ENCODE results near the gene AMN. TPM values are rescaled to one million over a fixed set of nuclear protein-coding genes. Genes with fewer than 3 reads are reported as not detected.

AMN gene
- total RNA-seq, 4 donors from 2014 or later = 0.11 to 0.32 TPM; not detected in 2

- no peaks in the 10 kb centered on the region for H3K9me3 ChIP-seq
- 96% methylated on average over 9 of the region's 9 CpGs for WGBS
- H3K4me3 ChIP-seq = no peak overlapping the region
- H3K36me3 ChIP-seq = peaks cover 86 to 98% (median 97%) of the 10 kb centered on the region in 4 donors
- no peaks in the 10 kb centered on the region for H3K27me3 ChIP-seq
- H3K4me1 ChIP-seq = no peaks in the 10 kb centered on the region
- no peak overlapping the region for H3K27ac ChIP-seq (replicated peaks in 1 of 4)
- DNase-seq (ENCODE audit: extremely low spot score) = no peak
- TF ChIP-seq CTCF (IDR thresholded peaks at IDR 0.05) (no peak), POLR2AphosphoS5 (IDR thresholded peaks at IDR 0.05) (no peak), POLR2A (IDR thresholded peaks at IDR 0.05; ENCODE audit: low read depth) (no peak), EP300 (IDR thresholded peaks at IDR 0.05) (no peak)
- intact Hi-C loops (cut with DNase I) = no loop called here
These were observed 48.9 kb downstream of the AMN start for GRCh38 chr14:102971314-102971713.

DNA sequence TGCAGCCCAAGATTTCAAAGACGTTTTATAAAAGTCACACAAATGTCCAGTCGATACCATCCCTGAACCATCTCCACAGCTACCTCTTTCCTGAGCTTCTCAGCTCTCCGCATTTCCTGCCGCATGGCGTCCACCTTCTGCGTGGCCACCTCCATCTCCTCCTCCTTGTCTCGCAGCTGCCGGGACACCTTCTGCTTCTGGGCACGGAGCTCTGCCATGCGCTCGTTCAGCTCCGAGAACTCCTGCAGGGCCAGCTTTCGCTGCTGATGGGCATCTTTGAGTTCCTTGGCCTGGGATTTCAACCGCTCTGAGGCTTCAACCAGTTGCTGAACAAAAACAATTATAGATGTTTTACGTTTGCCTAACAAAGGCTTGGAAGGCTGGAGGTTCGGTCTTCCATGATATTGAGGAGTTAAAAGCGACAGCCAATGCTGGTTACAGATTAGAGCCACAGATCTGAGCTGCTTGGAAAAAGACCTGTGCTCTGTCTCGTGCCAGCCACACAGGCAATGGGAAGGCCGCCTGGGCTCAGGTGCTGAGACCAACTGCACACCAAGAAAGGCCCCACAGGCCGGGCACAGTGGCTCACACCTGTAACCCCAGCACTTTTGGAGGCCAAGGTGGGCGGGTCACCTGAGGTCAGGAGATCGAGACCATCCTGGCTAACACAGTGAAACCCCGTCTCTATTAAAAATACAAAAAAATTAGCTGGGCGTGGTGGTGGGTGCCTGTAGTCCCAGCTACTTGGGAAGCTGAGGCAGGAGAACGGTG lies 49.6 kb downstream of the AMN start:
- intact Hi-C loops (cut with DNase I) = no loop called here
- DNase-seq (ENCODE audit: extremely low spot score) = no peak

GRCh38 chr14:102973706-102974285 lies 51.3 kb downstream of the AMN start:
- H3K27me3 ChIP-seq = no peaks in the 10 kb centered on the region
- TF ChIP-seq EP300 (IDR thresholded peaks at IDR 0.05) = no peak
- no peak for TF ChIP-seq CTCF (IDR thresholded peaks at IDR 0.05)
- TF ChIP-seq POLR2AphosphoS5 (IDR thresholded peaks at IDR 0.05) = no peak
- TF ChIP-seq POLR2A (IDR thresholded peaks at IDR 0.05; ENCODE audit: low read depth) = no peak
- H3K4me1 ChIP-seq = no peaks in the 10 kb centered on the region
- intact Hi-C loops (cut with DNase I) = no loop called here
- no peak overlapping the region for H3K4me3 ChIP-seq
- peaks cover 82 to 98% (median 97%) of the 10 kb centered on the region in 4 donors for H3K36me3 ChIP-seq
- no peak for DNase-seq (ENCODE audit: extremely low spot score)
- 78% methylated on average over 22 of the region's 22 CpGs for WGBS
- no peak overlapping the region for H3K27ac ChIP-seq (replicated peaks in 1 of 4)
- H3K9me3 ChIP-seq = no peaks in the 10 kb centered on the region

More for the DNA sequence above, 49.6 kb downstream of the AMN start:
- H3K9me3 ChIP-seq = no peaks in the 10 kb centered on the region
- H3K4me3 ChIP-seq = no peak overlapping the region
- no peak overlapping the region for H3K27ac ChIP-seq (replicated peaks in 1 of 4)
- H3K4me1 ChIP-seq = no peaks in the 10 kb centered on the region
- 90% methylated on average over 25 of the region's 25 CpGs for WGBS
- peaks cover 84 to 98% (median 97%) of the 10 kb centered on the region in 4 donors for H3K36me3 ChIP-seq
- TF ChIP-seq POLR2A (IDR thresholded peaks at IDR 0.05; ENCODE audit: low read depth) = no peak
- TF ChIP-seq CTCF (IDR thresholded peaks at IDR 0.05) = no peak
- no peak for TF ChIP-seq EP300 (IDR thresholded peaks at IDR 0.05)
- TF ChIP-seq POLR2AphosphoS5 (IDR thresholded peaks at IDR 0.05) = no peak
- no peaks in the 10 kb centered on the region for H3K27me3 ChIP-seq

DNA sequence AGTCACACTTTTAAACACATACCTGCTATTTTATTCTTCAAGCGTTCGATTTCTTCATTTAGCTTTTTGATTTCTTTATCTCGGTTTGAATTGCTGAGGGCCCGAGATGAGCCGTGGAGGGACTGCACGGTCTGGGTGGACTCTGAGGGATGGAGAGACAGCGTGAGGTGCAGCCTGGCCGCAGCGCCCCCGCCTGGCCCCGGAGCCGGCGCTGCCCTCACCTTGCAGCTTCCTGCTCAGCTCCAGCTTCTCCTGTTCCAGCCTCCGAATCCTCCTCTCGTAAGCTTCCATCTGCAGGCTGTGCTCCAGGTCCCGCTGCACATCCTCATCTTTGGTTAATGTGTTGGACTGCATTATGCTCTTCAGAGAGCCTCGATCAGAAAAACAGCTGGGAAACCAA lies 53.2 kb downstream of the AMN start:
- H3K36me3 ChIP-seq = peaks cover 82 to 98% (median 96%) of the 10 kb centered on the region in 4 donors

More for the DNA sequence above, 53.2 kb downstream of the AMN start:
- Histone ChIP-seq H3K27me3 (no peaks in the 10 kb centered on the region), H3K4me1 (no peaks in the 10 kb centered on the region), H3K27ac (replicated peaks in 1 of 4) (no peak overlapping the region), H3K9me3 (no peaks in the 10 kb centered on the region), H3K4me3 (no peak overlapping the region)
- TF ChIP-seq EP300 (IDR thresholded peaks at IDR 0.05) (no peak), CTCF (IDR thresholded peaks at IDR 0.05) (no peak), POLR2A (IDR thresholded peaks at IDR 0.05; ENCODE audit: low read depth) (no peak), POLR2AphosphoS5 (IDR thresholded peaks at IDR 0.05) (no peak)
- 91% methylated on average over 17 of the region's 17 CpGs for WGBS
- intact Hi-C loops (cut with DNase I) = no loop called here
- no peak for DNase-seq (ENCODE audit: extremely low spot score)
